Thyroid gland (tissue), 4 donors: ENCODE data around the gene P2RY2. TPM values are rescaled to one million over a fixed set of nuclear protein-coding genes. Genes with fewer than 3 reads are reported as not detected.

Experiments
- DNase-seq, 2 donors: peaks; one replicate each; pipeline ENCODE4 v3.0.0-alpha.2; 2019
- H3K27ac ChIP-seq, 3 donors: fragments of 200-600 bp; sonication (generic); 1 replicate in 2 of 3; 2 replicates in 1 of 3; pipeline ENCODE4 v1.5.1; 2016 to 2019; ENCODE audit warnings: mild to moderate bottlenecking in 1 of 3, moderate library complexity in 1 of 3
- H3K27me3 ChIP-seq: fragments of 200-600 bp; sonication (generic); one replicate; pipeline ENCODE4 v1.5.1; 2019
- H3K36me3 ChIP-seq, 2 donors: fragments of 200-600 bp; sonication (generic); one replicate each; pipeline ENCODE4 v1.5.1; 2016 to 2019
- H3K4me1 ChIP-seq, 2 donors: fragments of 200-600 bp; sonication (generic); one replicate each; pipeline ENCODE4 v1.5.1; 2017 to 2019
- H3K4me3 ChIP-seq, 3 donors: fragments of 200-600 bp; sonication (generic); replicated peaks in 1 of 3; 1 replicate in 2 of 3; 2 replicates in 1 of 3; pipeline ENCODE4 v1.5.1; 2016; ENCODE audit warnings: mild to moderate bottlenecking in 1 of 3
- H3K9me3 ChIP-seq: fragments of 200-600 bp; sonication (generic); one replicate; pipeline ENCODE4 v1.5.1; 2017
- POLR2A ChIP-seq, 2 donors: fragments of 450-650 bp; IDR thresholded peaks; one replicate each; pipeline ENCODE4 v1.6.1; 2017; ENCODE audit warnings: antibody characterized with exemption in 2 of 2, mild to moderate bottlenecking in 2 of 2, moderate library complexity in 1 of 2
- WGBS, 2 donors: methylation state at CpG; one replicate each; pipeline ENCODE4 v1.1.5; 2017; 5-methylcytosine and 5-hydroxymethylcytosine counted together
- intact Hi-C: fragments of 100-400 bp; cut with DNase I; formaldehyde crosslinking; loops from one replicate; pipeline ENCODE4 v1.15.1; 2023
- total RNA-seq, 4 donors: library from RNA; depleted of rRNA; stranded (reverse); fragments of >200 nt; gene quantifications; one replicate each; pipeline ENCODE4 v1.2.3, GENCODE V29; 2016
- TF ChIP-seq, protein P1 (sequence below), 6 experiments: fragments of 200-600 bp in 3 of 6; fragments of 450-650 bp in 3 of 6; sonication (generic) in 3 of 6; IDR thresholded peaks; one replicate each; pipeline ENCODE4 v1.5.1; 2016 to 2019; ENCODE audit warnings: antibody characterized with exemption in 6 of 6, mild to moderate bottlenecking in 2 of 6, inconsistent platforms in 1 of 6, moderate library complexity in 1 of 6

Gene P2RY2
- total RNA-seq, 4 donors from 2014 or later, result 29.3 to 38.1 (median 37.7) TPM

DNA sequence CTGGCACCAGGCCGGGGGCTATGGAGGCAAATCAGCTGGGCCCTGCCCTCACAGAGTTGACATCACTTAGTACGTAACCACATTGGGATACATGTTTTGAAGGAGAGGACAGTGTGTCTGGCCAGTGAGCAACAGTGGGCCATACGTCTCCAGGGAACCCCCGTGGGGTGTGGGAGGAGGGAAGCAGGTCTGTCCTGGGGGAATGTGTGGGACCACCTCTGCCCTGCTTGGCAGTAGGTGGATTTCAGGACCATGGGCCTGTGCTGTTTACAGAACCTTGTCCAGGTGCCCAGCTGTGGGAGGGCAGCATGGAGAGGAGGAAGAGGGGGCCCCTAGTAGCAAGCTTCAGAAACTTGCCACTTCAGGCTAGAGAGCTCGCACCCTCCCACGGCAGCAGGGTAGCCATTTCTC, 21.0 kb downstream of the P2RY2 start:
- Histone ChIP-seq H3K9me3 (no peaks in the 10 kb centered on the region), H3K27me3 (no peaks in the 10 kb centered on the region), H3K4me1 (peaks cover 10 to 23% of the 10 kb centered on the region in 2 donors), H3K27ac (no peak overlapping the region), H3K4me3 (no peak overlapping the region), H3K36me3 (peaks cover 11 to 17% of the 10 kb centered on the region in 2 donors)
- intact Hi-C loops, result loop anchor here (5.0 kb wide), 1 partner anchor 52 kb away; no protein-coding TSS in a partner anchor
- peak in 1 of 2 donors; percentile 1 for DNase-seq
- TF ChIP-seq POLR2A (IDR thresholded peaks at IDR 0.05), result no peak
- TF ChIP-seq, protein P1, sequence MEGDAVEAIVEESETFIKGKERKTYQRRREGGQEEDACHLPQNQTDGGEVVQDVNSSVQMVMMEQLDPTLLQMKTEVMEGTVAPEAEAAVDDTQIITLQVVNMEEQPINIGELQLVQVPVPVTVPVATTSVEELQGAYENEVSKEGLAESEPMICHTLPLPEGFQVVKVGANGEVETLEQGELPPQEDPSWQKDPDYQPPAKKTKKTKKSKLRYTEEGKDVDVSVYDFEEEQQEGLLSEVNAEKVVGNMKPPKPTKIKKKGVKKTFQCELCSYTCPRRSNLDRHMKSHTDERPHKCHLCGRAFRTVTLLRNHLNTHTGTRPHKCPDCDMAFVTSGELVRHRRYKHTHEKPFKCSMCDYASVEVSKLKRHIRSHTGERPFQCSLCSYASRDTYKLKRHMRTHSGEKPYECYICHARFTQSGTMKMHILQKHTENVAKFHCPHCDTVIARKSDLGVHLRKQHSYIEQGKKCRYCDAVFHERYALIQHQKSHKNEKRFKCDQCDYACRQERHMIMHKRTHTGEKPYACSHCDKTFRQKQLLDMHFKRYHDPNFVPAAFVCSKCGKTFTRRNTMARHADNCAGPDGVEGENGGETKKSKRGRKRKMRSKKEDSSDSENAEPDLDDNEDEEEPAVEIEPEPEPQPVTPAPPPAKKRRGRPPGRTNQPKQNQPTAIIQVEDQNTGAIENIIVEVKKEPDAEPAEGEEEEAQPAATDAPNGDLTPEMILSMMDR (IDR thresholded peaks at IDR 0.05), result no peak
- WGBS, 2 donors, result 93 to 97% methylated on average over 4 to 6 of the region's 6 CpGs

DNA sequence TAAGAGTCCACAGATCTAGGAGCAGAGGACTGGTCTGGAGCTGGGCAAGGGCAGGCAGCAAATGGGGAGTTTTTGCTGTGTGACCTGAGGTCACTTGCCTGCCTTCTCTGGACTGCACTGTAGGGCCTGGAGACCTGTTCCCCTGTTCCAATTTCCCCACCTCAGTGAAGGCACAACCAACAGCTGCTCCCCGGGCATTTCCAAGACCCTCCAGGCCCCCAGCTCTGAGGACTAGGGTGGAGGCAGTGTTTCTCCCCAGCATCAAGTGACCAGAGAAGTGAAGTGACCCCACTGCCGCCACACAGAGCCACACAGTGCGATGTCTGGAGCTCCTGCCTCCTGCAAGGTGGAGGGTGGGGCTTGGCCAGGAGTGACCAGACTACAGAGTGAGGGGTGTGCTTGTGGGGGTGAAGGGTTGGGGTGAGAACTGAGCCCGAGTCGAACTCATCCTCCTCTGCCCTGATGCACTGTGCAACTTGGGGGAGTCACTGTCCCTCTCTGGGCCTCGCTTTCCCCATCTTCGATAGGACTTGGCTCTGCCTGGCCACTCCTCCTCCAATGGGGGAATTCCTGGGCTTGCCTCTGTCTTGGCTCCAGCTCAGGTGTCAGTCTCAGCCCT, 21.6 kb downstream of the P2RY2 start:
- TF ChIP-seq, protein P1 (IDR thresholded peaks at IDR 0.05), result no peak
- no peak for TF ChIP-seq POLR2A (IDR thresholded peaks at IDR 0.05)
- DNase-seq, result peak in 1 of 2 donors; percentile 1
- H3K36me3 ChIP-seq, result peaks cover 8 to 12% of the 10 kb centered on the region in 2 donors
- 81 to 82% methylated on average over 7 of the region's 7 CpGs for WGBS, 2 donors
- intact Hi-C loops, result loop anchor here (5.0 kb wide), 2 partner anchors 48 to 52 kb away; no protein-coding TSS in a partner anchor
- H3K4me3 ChIP-seq, result no peak overlapping the region
- H3K4me1 ChIP-seq, result peaks cover 10 to 23% of the 10 kb centered on the region in 2 donors
- peak overlapping the region in 1 of 3 donors; percentile 16 for H3K27ac ChIP-seq
- H3K9me3 ChIP-seq, result no peaks in the 10 kb centered on the region
- H3K27me3 ChIP-seq, result no peaks in the 10 kb centered on the region

DNA sequence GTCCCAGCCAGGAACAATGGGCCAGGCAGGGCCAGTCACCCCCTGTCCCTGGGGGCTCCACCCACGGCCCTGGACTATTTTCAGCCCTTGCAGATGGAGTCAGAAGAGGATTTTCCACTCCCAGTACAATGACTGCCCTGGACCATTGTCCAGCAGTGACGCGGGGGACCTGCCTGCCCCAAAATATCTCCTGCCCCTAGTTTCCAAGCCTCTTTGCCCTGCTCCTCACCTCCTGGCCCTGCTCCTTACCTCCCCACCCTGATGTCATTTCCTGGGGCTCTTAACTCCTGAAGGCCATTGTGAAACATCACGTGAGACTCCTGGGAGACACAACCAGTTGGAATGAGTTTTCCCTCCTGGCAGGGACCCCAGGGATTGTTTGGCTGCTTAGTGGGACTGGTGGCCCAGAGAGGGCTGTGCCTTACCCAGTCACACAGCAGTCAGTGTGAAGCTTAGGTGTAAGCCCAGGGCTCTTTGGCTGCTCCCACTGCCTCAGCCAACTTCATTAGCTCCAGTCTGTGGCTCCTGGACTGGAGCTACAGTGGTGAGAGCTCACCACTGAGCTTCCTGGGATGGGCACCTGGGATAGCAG, 22.2 kb downstream of the P2RY2 start:
- Histone ChIP-seq H3K27me3 (no peaks in the 10 kb centered on the region), H3K9me3 (no peaks in the 10 kb centered on the region), H3K4me3 (no peak overlapping the region), H3K27ac (peak overlapping the region in 1 of 3 donors; percentile 16), H3K4me1 (peaks cover 10 to 23% of the 10 kb centered on the region in 2 donors), H3K36me3 (peaks cover 2 to 6% of the 10 kb centered on the region in 2 donors)
- WGBS, 2 donors, result 46 to 66% methylated on average over 3 to 4 of the region's 4 CpGs
- intact Hi-C loops, result loop anchor here (5.0 kb wide), 1 partner anchor 47 kb away; no protein-coding TSS in a partner anchor
- TF ChIP-seq, protein P1 (IDR thresholded peaks at IDR 0.05), result no peak
- TF ChIP-seq POLR2A (IDR thresholded peaks at IDR 0.05), result no peak
- DNase-seq, result peak; percentile 42 to 52

DNA sequence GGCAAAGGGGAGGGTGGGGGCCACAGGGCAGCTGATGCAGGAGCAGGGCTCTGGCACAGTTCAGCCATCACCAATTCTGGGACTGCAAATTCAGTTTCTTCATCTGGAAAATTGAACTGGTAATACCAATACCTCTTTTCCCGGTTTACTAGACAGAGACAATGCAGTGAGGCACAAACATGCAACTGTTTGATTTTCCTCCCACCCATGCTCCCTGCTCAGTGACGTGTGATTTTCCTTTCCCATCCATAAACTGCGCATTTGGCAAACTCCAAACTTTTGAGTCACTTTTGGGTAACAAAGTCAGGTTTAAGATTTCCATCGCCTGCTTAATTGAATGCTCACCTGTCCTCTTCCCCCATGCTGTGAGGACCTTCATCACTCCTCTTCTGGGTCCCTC, 23.2 kb downstream of the P2RY2 start:
- H3K27me3 ChIP-seq, result no peaks in the 10 kb centered on the region
- TF ChIP-seq, protein P1 (IDR thresholded peaks at IDR 0.05), result no peak
- no peak for TF ChIP-seq POLR2A (IDR thresholded peaks at IDR 0.05)
- 89 to 96% methylated on average over 4 of the region's 4 CpGs for WGBS, 2 donors
- H3K27ac ChIP-seq, result no peak overlapping the region
- no peak for DNase-seq
- H3K4me1 ChIP-seq, result peaks cover 10 to 23% of the 10 kb centered on the region in 2 donors
- intact Hi-C loops, result loop anchor here (5.0 kb wide), 1 partner anchor 46 kb away; no protein-coding TSS in a partner anchor
- H3K36me3 ChIP-seq, result peaks cover 0 to 5% of the 10 kb centered on the region in 2 donors
- H3K9me3 ChIP-seq, result no peaks in the 10 kb centered on the region
- no peak overlapping the region for H3K4me3 ChIP-seq
